ENCODE data around the gene WDTC1. TPM values are rescaled to one million over a fixed set of nuclear protein-coding genes. Genes with fewer than 3 reads are reported as not detected.

WDTC1 gene
- total RNA-seq, 2 donors from 2014 or later: 30.7 to 32.9 TPM

- H3K4me3 Mint-ChIP-seq: no peak overlapping the region
- H3K27ac Mint-ChIP-seq: no peak overlapping the region
Measured at GRCh38 chr1:27318136-27318535, 83.7 kb downstream of the WDTC1 start.

GRCh38 chr1:27318596-27318995 lies 84.2 kb downstream of the WDTC1 start:
- no peak for DNase-seq
- H3K9me3 ChIP-seq (ENCODE audit: control insufficient read depth, low read length, poor library complexity, severe bottlenecking): no peaks in the 10 kb centered on the region
- peaks cover 12% of the 10 kb centered on the region for H3K4me1 Mint-ChIP-seq
- H3K4me3 Mint-ChIP-seq: no peak overlapping the region
- H3K36me3 Mint-ChIP-seq (ENCODE audit: low read depth): no peaks in the 10 kb centered on the region
- H3K27ac Mint-ChIP-seq: no peak overlapping the region
- ATAC-seq: no peak
- H3K27me3 Mint-ChIP-seq: peaks cover 7% of the 10 kb centered on the region

More at GRCh38 chr1:27318136-27318535, 83.7 kb downstream of the WDTC1 start:
- no peaks in the 10 kb centered on the region for H3K9me3 ChIP-seq (ENCODE audit: control insufficient read depth, low read length, poor library complexity, severe bottlenecking)
- Mint-ChIP-seq H3K36me3 (ENCODE audit: low read depth) (no peaks in the 10 kb centered on the region), H3K4me1 (peaks cover 9% of the 10 kb centered on the region), H3K27me3 (peaks cover 7% of the 10 kb centered on the region)
- ATAC-seq (no peak), DNase-seq (no peak)

- peak; percentile 97 for ATAC-seq
- no peaks in the 10 kb centered on the region for H3K9me3 ChIP-seq (ENCODE audit: control insufficient read depth, low read length, poor library complexity, severe bottlenecking)
- H3K36me3 Mint-ChIP-seq (ENCODE audit: low read depth): no peaks in the 10 kb centered on the region
- H3K4me1 Mint-ChIP-seq: peaks cover 29% of the 10 kb centered on the region
- peak; percentile 96 to 97 (median 96) for DNase-seq
- H3K27ac Mint-ChIP-seq: peak within 1 kb of the TSS; percentile 92
- H3K27me3 Mint-ChIP-seq: peaks cover 7% of the 10 kb centered on the region
- H3K4me3 Mint-ChIP-seq: peak within 1 kb of the TSS; percentile 94
Measured at GRCh38 chr1:27321813-27322568, 87.6 kb downstream of the WDTC1 start, which contains the start of gene TMEM222. Gene TMEM222 (plus strand): TSS chr1:27322163. CDS start chr1:27322198, 35 bp downstream.

- Mint-ChIP-seq H3K36me3 (ENCODE audit: low read depth) (no peaks in the 10 kb centered on the region), H3K4me3 (peak overlapping the region; percentile 94), H3K4me1 (peaks cover 30% of the 10 kb centered on the region), H3K27ac (peak overlapping the region; percentile 92), H3K27me3 (peaks cover 7% of the 10 kb centered on the region)
- DNase-seq (no peak), ATAC-seq (no peak)
- no peaks in the 10 kb centered on the region for H3K9me3 ChIP-seq (ENCODE audit: control insufficient read depth, low read length, poor library complexity, severe bottlenecking)
Measured at GRCh38 chr1:27322569-27323240, 88.3 kb downstream of the WDTC1 start.

- Mint-ChIP-seq H3K27ac (peak overlapping the region; percentile 24), H3K27me3 (no peaks in the 10 kb centered on the region), H3K4me3 (no peak overlapping the region), H3K4me1 (peaks cover 46% of the 10 kb centered on the region), H3K36me3 (ENCODE audit: low read depth) (peaks cover 2% of the 10 kb centered on the region)
- H3K9me3 ChIP-seq (ENCODE audit: control insufficient read depth, low read length, poor library complexity, severe bottlenecking): no peaks in the 10 kb centered on the region
- no peak for DNase-seq
- ATAC-seq: no peak
Measured at GRCh38 chr1:27325286-27325685, 90.9 kb downstream of the WDTC1 start.

- ATAC-seq: no peak
- Mint-ChIP-seq H3K4me3 (no peak overlapping the region), H3K36me3 (ENCODE audit: low read depth) (peaks cover 2% of the 10 kb centered on the region), H3K27ac (peak overlapping the region; percentile 89), H3K4me1 (peaks cover 49% of the 10 kb centered on the region), H3K27me3 (no peaks in the 10 kb centered on the region)
- DNase-seq: no peak
- no peaks in the 10 kb centered on the region for H3K9me3 ChIP-seq (ENCODE audit: control insufficient read depth, low read length, poor library complexity, severe bottlenecking)
Measured at GRCh38 chr1:27327964-27328363, 93.5 kb downstream of the WDTC1 start.

GRCh38 chr1:27330786-27331185 lies 96.4 kb downstream of the WDTC1 start:
- H3K27ac Mint-ChIP-seq: no peak overlapping the region
- peaks cover 36% of the 10 kb centered on the region for H3K4me1 Mint-ChIP-seq
- DNase-seq (no peak), ATAC-seq (no peak)
- H3K4me3 Mint-ChIP-seq: no peak overlapping the region
- H3K36me3 Mint-ChIP-seq (ENCODE audit: low read depth): peaks cover 2% of the 10 kb centered on the region
- no peaks in the 10 kb centered on the region for H3K9me3 ChIP-seq (ENCODE audit: control insufficient read depth, low read length, poor library complexity, severe bottlenecking)
- no peaks in the 10 kb centered on the region for H3K27me3 Mint-ChIP-seq

- H3K27ac Mint-ChIP-seq: peak overlapping the region; percentile 60
- H3K4me3 Mint-ChIP-seq: no peak overlapping the region
- H3K4me1 Mint-ChIP-seq: peaks cover 36% of the 10 kb centered on the region
- H3K9me3 ChIP-seq (ENCODE audit: control insufficient read depth, low read length, poor library complexity, severe bottlenecking): no peaks in the 10 kb centered on the region
- no peak for DNase-seq
- H3K36me3 Mint-ChIP-seq (ENCODE audit: low read depth): peaks cover 2% of the 10 kb centered on the region
- no peaks in the 10 kb centered on the region for H3K27me3 Mint-ChIP-seq
- no peak for ATAC-seq
Measured at GRCh38 chr1:27331426-27331825, 97.0 kb downstream of the WDTC1 start.

- Mint-ChIP-seq H3K4me3 (no peak overlapping the region), H3K4me1 (peaks cover 34% of the 10 kb centered on the region), H3K27ac (peak overlapping the region; percentile 60), H3K36me3 (ENCODE audit: low read depth) (peaks cover 2% of the 10 kb centered on the region), H3K27me3 (no peaks in the 10 kb centered on the region)
- ATAC-seq (no peak), DNase-seq (no peak)
- H3K9me3 ChIP-seq (ENCODE audit: control insufficient read depth, low read length, poor library complexity, severe bottlenecking): no peaks in the 10 kb centered on the region
Measured at GRCh38 chr1:27331922-27332321, 97.5 kb downstream of the WDTC1 start.

- peak; percentile 45 to 58 (median 52) for DNase-seq
- peak; percentile 86 for ATAC-seq
- peaks cover 33% of the 10 kb centered on the region for H3K4me1 Mint-ChIP-seq
- H3K9me3 ChIP-seq (ENCODE audit: control insufficient read depth, low read length, poor library complexity, severe bottlenecking): no peaks in the 10 kb centered on the region
- H3K27ac Mint-ChIP-seq: peak overlapping the region; percentile 60
- H3K27me3 Mint-ChIP-seq: no peaks in the 10 kb centered on the region
- H3K36me3 Mint-ChIP-seq (ENCODE audit: low read depth): peaks cover 2% of the 10 kb centered on the region
- no peak overlapping the region for H3K4me3 Mint-ChIP-seq
Measured at GRCh38 chr1:27332536-27333281, 98.3 kb downstream of the WDTC1 start.

GRCh38 chr1:27333717-27334279 lies 99.4 kb downstream of the WDTC1 start:
- no peaks in the 10 kb centered on the region for H3K36me3 Mint-ChIP-seq (ENCODE audit: low read depth)
- H3K27me3 Mint-ChIP-seq: no peaks in the 10 kb centered on the region

GRCh38 chr1:27335506-27336422 lies 101.3 kb downstream of the WDTC1 start:
- no peaks in the 10 kb centered on the region for H3K27me3 Mint-ChIP-seq
- H3K36me3 Mint-ChIP-seq (ENCODE audit: low read depth): no peaks in the 10 kb centered on the region
- ATAC-seq: no peak
- H3K9me3 ChIP-seq (ENCODE audit: control insufficient read depth, low read length, poor library complexity, severe bottlenecking): no peaks in the 10 kb centered on the region
- H3K27ac Mint-ChIP-seq: no peak overlapping the region
- H3K4me3 Mint-ChIP-seq: no peak overlapping the region
- peaks cover 29% of the 10 kb centered on the region for H3K4me1 Mint-ChIP-seq
- no peak for DNase-seq

More at GRCh38 chr1:27333717-27334279, 99.4 kb downstream of the WDTC1 start:
- Mint-ChIP-seq H3K4me1 (peaks cover 22% of the 10 kb centered on the region), H3K27ac (peak overlapping the region; percentile 60), H3K4me3 (no peak overlapping the region)
- no peaks in the 10 kb centered on the region for H3K9me3 ChIP-seq (ENCODE audit: control insufficient read depth, low read length, poor library complexity, severe bottlenecking)
- ATAC-seq: no peak
- DNase-seq: no peak
